Astrocyte of the cerebellum (primary cell): Measurements from ENCODE around the gene HSD17B11.
"Not testable (repeated sequence)": the region's sequence is repeated elsewhere in the genome, so short reads cannot be mapped to it uniquely, and the experiment has no call there.

ENCODE experiments used
- DNase-seq: peaks from one replicate; pipeline ENCODE4 v3.0.0-alpha.2; 2011; ENCODE audit warnings: low read depth
- H3K4me3 ChIP-seq: 2 replicates; pipeline ENCODE4 v1.5.1; 2011; ENCODE audit warnings: mild to moderate bottlenecking, low read depth, low read length, moderate library complexity
- CTCF ChIP-seq: IDR thresholded peaks from 2 replicates; pipeline ENCODE4 v1.5.1; 2012; ENCODE audit warnings: low read length, low read depth, moderate library complexity, mild to moderate bottlenecking; ENCODE audit errors: missing control alignments
- in situ Hi-C: cut with HindIII; loops from 2 replicates; pipeline ENCODE4 v1.10.0; 2017; ENCODE audit warnings: low sequenced_read_pairs

HSD17B11 gene

GRCh38 chr4:87309625-87310024 is 81.4 kb downstream of the HSD17B11 start:
- no peak overlapping the region for H3K4me3 ChIP-seq
- no peak for DNase-seq
- TF ChIP-seq CTCF: no peak
- in situ Hi-C loops: no loop called here

- DNase-seq: no peak
- in situ Hi-C loops: no loop called here
- no peak overlapping the region for H3K4me3 ChIP-seq
- no peak for TF ChIP-seq CTCF
Observed at GRCh38 chr4:87306056-87306455, 84.9 kb downstream of the HSD17B11 start.

- in situ Hi-C loops: no loop called here
- no peak overlapping the region for H3K4me3 ChIP-seq
- no peak for DNase-seq
- no peak for TF ChIP-seq CTCF
Observed at GRCh38 chr4:87305562-87305961, 85.4 kb downstream of the HSD17B11 start.

- peak; percentile 13 for DNase-seq
- TF ChIP-seq CTCF: no peak
- in situ Hi-C loops: no loop called here
- H3K4me3 ChIP-seq: no peak overlapping the region
Observed at GRCh38 chr4:87304745-87305432, 86.1 kb downstream of the HSD17B11 start.

GRCh38 chr4:87299898-87300297 is 91.1 kb downstream of the HSD17B11 start:
- DNase-seq: no peak
- no peak overlapping the region for H3K4me3 ChIP-seq
- in situ Hi-C loops: no loop called here
- TF ChIP-seq CTCF: no peak

GRCh38 chr4:87298362-87298761 is 92.6 kb downstream of the HSD17B11 start:
- no peak for DNase-seq
- no peak for TF ChIP-seq CTCF
- H3K4me3 ChIP-seq: no peak overlapping the region
- in situ Hi-C loops: no loop called here

- H3K4me3 ChIP-seq, DNase-seq, in situ Hi-C loops: not testable (repeated sequence)
Observed at GRCh38 chr4:87294911-87295310, 96.1 kb downstream of the HSD17B11 start.

- H3K4me3 ChIP-seq, in situ Hi-C loops, DNase-seq: not testable (repeated sequence)
Observed at GRCh38 chr4:87293889-87294288, 97.1 kb downstream of the HSD17B11 start.
